HG03565 (cell line): Measurements from ENCODE around the gene SLC2A10.

Source experiments
- ATAC-seq: cut with Tn5 transposase; IDR thresholded peaks from one replicate; pipeline ENCODE4 v1.9.1; 2021; ENCODE audit warnings: mild to moderate bottlenecking, moderate library complexity; ENCODE audit not compliant: unreplicated experiment

Gene SLC2A10

DNA sequence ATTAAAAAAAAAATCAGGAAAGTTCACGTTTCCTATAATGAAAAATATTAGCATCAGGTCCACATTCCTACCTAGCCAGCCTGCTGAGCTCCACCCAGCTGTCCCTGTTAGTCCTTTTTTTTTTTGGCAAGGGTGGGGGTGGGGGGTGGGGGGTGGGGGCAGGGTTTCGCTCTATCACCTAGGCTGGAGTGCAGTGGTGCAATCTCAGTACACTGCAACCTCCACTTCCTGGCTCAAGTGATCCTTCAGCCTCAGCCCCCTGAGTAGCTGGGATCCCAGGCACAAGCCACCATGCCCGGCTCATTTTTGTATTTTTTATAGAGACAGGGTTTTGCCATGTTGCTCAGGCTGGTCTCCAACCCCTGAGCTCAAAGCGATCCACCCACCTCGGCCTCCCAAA is 7.5 kb upstream of the SLC2A10 start:
- ATAC-seq: no peak

DNA sequence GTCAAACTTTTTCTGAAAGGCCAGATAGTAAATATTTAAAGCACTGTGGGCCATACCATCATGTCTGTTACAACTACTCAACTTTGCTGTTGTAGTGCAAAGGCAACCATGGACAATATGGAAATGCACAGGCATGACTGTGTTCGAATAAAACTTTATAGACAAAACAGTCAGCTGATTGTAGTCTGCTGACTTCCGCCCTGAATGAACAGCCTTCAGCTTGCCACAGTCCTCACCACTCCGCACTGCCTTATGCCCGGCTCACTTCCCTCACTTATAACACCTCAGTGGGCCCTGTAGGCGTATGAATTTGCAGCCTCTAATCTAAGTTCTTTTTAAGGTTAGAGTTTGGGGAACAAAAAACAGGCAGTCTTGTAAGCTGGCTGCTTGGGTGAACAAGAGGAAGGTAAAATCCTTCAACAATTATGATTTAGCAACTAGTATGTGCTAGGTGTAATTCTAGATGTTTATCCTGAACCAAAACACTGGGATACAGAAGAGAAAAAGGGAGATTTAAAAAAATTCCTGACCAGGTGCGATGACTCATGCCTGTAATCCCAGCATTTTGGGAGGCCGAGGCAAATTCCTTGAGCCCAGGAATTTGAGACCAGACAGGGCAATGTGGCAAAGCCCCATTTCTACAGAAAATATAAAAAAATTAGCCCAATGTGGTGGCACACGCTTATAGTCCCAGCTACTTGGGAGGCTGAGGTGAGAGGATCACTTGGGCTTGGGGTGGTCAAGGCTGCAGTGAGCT is 6.8 kb upstream of the SLC2A10 start:
- ATAC-seq: no peak

DNA sequence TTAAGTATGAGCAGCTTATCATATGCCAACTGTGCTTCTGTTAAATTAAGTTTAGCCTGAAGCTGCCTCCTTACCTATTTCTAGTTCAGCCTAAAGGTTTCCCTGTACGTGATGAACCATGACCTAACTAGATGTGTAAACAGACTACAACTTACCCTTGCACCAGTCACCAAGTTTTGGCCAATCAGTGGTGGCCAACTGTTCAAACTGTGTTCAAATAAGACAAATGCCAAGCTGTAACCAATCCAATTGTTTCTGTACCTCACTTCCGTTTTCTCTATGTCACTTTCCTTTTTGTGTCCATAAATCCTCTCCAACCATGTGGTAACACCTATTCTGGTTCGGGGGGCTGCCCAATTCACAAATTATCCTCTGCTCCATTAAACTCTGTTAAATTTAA is 6.0 kb upstream of the SLC2A10 start:
- ATAC-seq: no peak

DNA sequence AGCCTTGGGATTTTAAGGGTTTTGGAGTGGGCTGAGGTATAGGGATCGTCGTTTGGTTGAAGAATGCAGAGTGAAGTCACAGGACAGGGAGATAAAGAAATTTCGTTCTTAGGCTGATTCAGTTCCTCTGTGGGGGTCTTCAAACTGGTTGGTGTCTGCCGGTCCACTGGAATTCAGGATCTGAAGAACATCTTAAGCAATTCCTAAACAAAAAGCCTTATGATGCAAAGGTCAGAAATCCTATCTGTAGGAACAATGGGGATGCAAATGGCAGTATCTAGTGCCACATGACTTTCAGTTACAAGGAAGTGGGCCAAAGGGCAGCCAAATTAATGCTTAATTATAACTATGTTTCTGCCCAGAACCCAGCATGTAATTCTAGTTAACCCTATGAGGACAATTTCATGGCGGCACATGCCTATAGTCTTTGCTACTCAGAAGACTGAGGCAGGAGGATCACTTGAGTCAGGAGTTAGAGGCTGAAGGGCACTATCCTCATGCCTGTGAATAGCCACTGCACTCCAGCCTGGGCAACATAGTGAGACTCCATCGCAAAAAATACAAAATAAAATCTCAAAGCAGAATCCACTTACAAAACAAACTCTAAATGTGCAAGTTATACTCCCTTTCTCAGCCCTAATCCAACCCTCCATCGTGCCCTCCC is 4.6 kb upstream of the SLC2A10 start:
- no peak for ATAC-seq

DNA sequence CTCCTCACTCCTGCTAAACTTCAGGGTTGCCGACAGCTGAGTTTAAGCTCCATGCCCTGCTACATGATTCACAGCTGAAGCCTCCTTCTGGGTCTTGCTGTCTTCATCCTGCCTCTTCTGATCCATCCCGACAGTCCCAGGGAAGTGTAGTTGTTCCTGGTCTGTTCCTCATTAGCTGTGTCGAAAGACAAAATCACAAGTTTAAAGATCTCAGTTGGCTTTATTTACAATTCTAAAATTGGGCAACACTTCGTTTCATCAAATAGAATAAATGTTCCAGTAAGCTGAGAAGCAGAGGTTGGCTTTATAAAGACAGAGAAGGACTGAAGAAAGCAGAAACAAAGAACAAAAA is 4.1 kb upstream of the SLC2A10 start:
- ATAC-seq: no peak

DNA sequence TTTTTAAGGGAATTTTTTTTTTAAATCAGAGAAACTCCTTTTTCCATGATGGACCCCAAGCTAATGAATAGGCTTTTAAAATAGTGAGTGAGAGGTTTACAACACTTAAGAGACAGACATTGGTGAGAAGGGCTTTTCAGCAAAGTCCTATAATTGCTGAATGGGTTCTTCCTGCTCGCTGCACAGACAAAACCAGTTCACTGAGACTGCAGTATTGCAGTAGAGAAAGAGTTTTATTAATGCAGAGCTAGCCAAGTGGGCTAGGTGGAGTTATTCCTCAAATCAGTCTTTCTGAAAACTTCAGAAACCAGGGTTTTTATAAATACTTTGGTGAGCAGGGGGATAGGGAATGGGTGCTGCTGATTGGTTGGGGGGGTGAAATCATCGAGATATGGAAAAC is 3.2 kb upstream of the SLC2A10 start:
- ATAC-seq: no peak

DNA sequence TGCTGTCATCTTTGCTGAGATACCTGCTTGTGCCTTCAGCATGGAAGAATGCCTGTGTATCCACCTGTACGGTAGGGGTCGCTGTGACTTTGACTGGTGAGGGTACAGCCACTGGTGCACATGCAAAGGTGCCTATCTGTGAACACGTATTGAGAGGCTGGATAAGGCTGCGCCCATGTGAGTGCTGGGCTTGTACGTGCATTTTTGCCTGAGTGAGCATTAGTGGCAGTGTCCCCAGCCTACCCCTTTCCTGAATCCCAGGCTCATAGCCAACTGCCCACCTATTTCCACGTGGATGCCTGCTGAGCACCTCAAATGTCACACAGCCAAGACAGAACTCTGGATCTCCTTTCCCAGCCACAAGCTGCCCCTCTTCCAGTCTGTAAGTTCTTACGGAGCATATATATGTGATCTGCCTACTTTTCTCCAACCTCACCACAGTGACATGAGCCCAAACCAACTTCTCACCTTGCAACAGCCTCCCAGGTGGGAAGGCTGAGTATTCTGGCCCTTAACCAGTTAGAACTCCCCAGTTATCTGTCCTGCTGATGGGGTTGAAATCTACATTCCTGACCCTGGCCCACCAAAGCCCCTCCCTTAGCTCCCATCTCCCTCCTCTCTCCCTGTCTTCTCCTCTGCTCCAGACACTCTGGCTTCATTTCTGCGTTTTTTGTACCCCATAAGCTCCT is 1.1 kb upstream of the SLC2A10 start:
- no peak for ATAC-seq

DNA sequence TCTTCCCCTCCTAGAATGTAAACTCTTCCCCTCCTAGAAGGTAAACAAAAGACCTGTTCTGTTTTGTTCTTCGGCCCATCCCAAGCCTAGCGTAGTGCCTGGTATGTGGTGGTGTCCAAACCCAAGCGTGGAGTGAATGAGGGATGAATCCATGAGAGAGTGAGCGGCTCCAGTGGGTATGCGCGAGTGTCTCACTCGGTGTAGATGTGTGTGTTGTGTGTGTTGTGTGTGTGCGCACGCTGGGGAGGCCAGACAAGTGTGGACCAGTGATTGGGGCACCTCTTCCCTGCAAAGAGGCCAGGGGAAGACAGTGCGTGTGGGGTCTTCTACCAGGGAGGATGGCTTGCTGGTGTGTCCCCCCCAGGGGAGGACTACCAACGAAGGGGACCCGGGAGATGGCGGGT is 392 bp upstream of the SLC2A10 start:
- ATAC-seq: no peak

DNA sequence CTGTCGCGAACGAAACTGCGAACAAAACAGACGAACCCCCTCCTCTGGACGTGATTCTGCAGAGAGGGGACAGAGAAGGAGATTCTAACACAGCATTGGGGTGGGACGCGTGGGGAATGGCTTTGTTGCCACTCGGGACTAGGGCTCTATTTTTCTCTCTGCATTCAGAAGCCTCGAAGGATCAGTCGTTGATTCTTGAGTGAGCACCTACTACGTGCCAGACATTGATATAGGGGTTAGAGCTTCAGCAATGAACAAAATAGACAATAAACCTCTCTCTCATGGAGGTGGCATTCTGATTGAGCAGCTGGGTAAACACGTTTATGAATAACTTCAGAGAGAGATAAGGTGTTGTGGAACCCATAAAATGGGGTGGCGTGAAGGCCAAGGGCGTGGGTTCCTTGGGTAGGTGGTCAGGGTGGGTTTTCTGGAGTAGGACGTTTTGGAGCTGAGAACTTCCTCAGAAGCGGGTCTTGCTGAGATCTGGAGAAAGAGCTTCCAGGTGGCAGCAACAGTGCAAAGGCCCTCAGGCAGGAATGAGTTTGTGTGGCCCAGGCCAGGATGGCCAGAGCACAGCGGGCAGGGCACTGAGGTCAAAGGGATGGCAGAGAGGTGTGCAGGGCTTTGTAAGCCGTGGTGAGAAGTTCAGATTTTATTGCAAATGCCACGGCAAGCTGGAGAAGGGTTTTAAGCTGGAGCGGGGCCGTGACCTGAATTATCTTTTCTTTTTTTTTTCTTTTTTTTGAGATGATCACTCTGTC is 884 bp downstream of the SLC2A10 start:
- ATAC-seq: no peak

DNA sequence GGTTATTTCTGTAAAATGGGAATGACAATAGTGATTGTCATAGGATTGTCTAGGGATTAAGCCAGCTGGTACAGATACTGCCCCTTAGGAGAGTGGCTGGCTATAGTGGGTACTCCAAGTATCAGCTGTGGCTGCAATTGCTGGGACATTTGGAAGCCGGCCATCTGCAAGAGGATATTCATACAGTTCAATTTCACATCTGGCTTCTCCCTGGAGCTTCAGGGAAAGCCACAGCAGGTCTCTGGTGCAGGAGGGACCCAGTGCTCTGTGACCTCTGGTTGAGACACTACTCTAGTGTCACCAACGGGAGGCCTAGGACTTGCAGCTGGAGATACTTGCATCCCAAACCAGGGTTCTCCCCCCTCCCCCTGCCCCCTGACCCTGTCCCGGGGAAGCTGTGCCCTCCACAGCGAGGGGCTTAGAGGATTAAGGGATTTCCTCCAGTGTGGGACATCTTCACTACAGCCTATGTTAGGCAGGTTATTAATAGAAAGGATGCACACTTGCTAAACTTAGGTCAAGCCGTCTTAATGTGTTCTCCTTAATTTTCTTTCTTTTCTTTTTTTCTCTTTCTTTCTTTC is 2.7 kb downstream of the SLC2A10 start:
- ATAC-seq: no peak

DNA sequence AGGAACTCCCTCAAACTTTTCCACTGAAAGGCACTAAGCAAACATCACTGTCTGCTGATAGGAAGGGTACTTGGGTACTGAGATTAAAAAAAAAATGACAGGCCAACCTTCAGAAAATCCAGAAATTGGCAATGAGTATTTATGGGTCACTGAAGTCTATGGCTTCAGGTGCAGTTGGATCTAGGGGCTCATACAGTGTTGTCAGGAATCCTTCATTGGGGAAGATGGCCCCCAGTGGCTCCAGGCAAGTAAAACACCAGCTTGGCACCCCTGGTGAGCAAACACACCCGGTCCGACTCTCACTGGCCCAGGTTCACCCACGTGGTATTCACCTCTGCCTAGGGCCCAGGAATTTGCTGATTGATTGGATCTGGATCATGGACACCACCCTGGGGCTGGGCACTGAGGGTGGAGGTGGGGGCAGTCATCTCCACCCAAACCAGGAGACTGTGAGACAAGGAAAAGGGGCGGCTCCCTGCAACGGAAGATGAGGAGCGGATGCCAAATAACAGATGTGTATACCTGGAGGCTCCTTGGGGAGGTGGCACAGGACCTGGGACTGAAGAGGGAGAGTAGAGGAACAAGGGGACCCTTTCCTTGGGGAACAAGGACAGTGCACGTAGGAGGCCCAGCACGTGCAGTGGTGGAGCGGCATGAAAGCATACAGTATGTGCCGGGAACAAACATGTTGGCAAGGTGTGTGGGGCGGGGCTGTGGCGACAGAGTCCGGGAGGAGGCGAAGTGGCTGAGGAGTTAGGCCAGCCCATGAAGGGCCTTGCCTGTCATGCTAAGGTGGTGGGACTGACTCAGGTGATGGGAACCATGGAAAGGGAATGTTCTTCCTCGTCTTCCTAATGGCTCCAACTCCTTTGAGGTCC is 4.7 kb downstream of the SLC2A10 start:
- no peak for ATAC-seq

DNA sequence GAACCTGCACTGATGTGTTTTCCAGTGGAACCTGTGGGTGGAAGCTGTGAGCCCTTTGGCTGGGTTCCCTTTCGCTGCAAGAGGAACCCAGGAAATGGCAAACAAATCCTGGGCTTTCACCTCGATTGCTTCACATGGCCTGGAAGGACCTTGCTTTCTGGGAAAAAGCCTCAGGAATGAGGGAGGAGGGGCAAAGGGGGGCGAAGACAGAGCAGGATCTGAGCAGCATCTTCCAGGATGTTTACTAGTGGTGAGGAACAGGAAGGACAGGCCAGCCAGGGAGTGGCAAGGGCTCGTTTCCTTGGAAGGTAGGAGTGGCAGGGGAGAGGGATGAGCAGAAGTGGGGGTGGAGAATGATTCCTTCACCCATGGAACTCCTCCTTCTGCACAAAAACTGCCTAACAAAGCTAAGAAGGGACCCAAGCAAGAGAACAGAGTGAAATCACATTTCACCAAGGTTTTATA is 5.9 kb downstream of the SLC2A10 start:
- no peak for ATAC-seq

DNA sequence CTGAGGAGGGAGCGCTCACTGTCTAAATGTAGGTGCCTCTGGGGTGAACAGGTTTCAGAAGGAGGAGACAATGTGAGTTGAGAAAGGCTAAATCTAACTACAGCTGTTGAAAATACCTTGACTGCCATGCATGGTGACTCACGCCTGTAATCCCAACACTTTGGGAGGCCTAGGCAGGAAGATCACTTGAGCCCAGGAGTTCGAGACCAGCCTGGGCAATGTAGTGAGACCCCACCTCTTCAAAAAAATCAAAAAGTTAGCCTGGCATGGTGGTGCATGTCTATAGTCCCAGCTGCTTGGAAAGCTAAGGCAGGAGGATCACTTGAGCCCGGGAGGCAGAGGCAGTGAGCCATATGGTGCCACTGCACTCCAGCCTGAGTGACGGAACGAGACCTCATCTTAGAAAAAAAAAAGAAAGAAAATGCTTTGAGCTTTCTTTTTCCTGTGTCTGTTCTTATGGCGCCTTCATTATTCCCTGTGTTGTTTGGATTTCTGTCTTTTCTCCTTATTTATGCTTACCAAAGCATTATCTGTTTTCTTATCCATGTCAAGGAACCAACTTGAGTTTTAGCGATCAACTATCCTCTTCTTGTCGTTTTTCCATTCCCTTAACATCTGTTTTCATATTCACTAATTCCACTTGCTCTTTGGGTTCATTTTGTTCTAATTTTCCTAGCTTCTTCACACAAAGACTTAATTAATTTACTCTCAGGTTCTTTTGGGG is 8.5 kb downstream of the SLC2A10 start:
- ATAC-seq: no peak

DNA sequence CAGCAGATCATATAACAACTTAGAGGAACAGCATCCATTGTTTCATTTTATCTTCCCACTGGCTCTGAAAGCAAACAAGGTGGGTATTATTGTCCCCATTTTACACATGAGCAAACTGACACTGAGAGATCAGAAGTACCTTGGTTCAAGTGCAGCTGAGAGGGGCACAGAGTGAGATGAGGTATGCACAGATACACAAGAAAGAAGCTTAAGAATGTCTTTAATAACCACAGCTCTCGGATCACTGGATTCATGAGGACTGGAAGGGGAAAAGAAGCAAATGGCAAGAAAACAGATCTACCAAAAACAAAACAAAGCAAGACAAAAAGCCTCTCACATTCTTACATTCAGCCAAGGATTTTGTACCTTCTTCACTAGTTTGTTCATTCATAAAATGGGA is 10.6 kb downstream of the SLC2A10 start:
- ATAC-seq: no peak

DNA sequence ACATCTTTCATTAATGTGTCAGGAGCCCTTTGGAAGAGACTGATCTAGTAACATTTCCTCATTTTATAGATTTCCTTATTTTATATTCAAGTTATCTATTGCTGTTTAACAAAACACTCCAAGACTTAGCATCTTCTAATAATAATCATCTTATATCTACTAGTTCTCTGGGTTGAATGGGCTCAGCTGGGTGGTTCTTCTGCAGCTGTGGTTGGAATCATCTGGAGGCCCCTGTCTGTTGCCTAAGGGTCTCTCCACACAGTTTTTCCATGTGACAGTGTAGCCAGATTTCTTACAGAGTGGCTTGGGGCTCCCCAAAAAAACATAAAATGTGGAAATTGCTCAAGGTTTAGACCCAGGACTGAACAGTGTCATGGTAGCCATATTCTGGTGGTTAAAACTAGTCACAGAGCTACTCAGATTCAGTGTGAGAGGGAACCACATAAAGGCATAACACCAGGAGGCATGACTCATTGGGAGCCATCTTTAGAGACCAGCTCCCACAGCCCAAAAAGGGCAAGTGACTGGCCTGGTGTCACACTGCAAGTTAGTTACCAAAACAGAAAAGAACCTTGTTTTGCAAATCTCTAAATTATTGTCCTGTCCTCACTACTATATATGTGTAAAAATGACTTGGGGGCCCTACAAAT is 11.5 kb downstream of the SLC2A10 start:
- no peak for ATAC-seq

DNA sequence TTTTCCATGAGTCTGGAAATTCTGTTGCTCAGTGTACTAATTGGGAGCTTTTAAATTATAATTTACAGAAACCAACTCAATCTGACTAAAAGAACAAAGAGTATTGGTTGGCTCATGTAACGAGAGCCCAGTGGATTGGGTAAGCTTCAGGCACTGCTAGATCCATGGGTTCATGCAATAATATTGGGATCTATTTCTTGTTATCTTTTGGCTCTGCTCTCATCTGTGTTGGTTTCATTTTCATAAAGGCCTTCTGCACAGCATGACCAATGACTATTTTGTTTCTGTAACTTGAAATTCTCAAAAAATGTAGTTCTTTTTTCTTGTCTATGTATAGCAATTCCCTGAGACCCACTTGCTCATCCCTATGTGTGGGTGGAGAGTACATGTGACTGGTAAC is 12.0 kb downstream of the SLC2A10 start:
- no peak for ATAC-seq

DNA sequence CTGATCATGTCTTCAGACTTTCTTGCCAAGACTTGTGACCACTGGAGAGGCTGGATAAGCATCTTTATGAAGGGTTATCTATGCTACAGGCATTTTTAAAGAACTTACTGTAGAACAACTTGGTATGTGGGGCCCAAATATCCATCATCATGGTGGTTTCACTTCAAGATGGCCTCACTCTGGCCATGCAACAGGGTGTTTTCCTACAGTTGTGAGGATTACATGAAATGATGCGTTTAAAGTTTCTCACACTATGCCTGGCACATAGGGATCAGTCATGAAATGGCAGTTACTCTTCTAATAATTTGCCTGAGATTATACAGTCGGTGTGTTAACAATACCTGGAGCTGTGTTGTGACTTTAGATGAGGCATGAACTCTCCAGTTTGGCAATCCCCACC is 13.0 kb downstream of the SLC2A10 start:
- no peak for ATAC-seq

DNA sequence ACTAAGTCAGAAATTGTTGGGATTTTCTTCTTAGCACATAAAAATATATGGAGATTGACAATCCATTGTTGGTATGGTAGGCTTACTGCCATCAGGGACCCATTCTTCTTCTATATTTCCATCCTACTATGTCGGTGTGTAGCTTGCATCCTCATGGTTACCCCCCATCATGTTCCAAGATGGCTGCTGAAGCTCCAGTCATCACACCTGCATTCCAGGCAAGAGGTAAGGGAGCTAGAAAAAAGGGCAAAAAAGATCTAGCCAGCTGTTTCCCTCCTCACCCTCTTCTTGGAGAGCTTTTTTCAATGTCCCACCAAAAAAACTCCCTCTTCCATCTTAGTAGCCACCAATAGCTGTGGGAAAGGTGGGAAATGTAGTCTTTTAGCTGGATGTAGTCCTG is 13.6 kb downstream of the SLC2A10 start:
- no peak for ATAC-seq
